ENCODE measurements around the gene APRT.

The APRT gene
- 72.9 to 250 (median 147) reads per million in 3 experiments for total RNA-seq

GRCh38 chr16:88811769-88812512 is at the start of gene APRT:
TSS of gene APRT (minus strand) at chr16:88811928. CDS start at chr16:88811899, 29 bp downstream.
- peak; percentile 96 for DNase-seq

- no peak for DNase-seq
Observed at GRCh38 chr16:88861359-88861758, 49.6 kb upstream of the APRT start.

GRCh38 chr16:88859381-88860091 is 47.8 kb upstream of the APRT start:
- DNase-seq: no peak

GRCh38 chr16:88857728-88858339 is 46.1 kb upstream of the APRT start:
- peak; percentile 59 for DNase-seq

DNA sequence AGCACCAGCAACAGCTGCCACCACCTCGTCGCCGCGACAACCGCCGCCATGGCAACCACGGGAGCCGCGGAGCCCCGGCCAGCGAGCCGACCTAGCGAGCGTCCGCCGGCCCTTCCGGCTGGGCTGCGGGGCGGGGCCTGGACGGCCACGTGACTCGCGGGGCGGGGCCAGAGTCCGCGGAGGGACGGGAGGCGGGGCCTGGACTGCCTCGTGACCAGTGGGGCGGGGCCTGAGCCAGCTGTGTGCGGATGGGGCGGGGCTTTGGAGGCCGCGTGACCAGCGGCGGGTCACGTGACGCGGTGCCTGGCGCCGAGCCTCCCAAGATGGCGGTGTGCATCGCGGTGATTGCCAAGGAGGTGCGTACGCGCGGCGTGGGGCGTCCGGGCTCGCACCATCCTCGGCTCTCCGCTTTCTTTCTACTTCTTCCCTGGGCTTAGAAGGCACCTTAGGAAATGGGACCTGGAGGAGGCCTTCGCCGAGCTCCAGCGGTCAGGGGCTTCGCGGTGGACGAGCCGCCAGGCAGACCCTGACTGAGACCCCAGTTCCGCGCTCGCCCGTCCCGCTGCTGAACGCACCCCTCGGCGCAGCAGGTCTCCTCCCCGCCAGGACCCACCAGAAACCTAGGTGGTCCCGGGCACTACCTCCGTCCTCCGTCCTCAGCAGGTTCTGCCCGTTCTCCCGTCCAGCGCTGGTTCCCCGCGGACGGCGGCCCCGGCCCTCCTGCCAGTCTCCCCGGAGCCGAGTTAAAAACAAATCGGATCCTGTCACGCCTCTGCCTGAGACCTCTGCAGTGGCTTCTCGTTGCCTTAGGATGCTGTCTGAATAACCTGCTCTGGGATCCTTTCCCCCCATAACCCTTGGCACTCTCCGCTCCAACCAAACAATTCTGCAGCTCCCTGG is 45.4 kb upstream of the APRT start, which contains the start of the genes GALNS and TRAPPC2L:
GALNS (minus strand) TSS at position 120 of the 900 bp plus-strand sequence; CDS start at position 50, 70 bp downstream.
TRAPPC2L (plus strand) TSS at position 300 of the 900 bp plus-strand sequence; CDS start at position 324, 24 bp downstream.
- peak; percentile 97 for DNase-seq

- DNase-seq: no peak
Observed at GRCh38 chr16:88856122-88856827, 44.5 kb upstream of the APRT start.

DNA sequence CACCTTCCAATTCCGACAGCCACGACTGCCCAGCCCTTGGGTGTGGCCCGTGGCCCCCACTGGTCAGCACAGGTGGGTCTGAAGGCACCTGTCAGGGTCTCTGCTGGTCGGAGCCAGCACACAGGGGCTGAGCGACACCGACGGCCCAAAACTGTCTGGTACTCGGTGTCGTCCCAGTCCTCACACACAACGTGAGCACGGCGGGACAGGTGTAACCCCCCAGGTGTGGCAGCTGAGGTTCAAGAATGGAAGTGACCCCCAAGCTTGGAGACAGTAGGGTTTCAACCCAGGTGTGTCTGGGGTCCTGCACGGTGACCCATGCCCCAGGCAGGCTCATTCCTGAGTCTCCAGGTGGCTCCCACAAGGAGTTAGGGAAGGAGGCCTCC is 44.0 kb upstream of the APRT start:
- no peak for DNase-seq

DNA sequence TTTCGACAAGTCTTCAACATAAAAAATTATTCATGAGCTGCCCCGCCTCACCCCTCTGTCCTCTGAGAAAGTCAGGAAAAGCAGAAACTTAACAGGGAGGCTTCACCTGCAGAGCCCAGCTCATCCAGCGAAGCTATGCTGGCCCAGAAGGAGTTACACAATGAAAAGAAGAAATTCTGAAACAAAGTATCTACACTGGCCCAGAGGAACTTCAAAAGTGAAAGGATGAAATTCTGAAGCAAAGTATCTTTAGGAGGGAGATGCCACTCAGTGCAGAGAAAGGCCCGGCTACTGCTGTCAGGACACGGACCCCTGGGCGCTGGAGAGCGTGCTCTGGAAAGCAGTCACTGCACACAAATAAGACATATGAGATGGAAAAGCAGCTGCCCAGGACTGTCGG is 43.4 kb upstream of the APRT start:
- DNase-seq: no peak

DNA sequence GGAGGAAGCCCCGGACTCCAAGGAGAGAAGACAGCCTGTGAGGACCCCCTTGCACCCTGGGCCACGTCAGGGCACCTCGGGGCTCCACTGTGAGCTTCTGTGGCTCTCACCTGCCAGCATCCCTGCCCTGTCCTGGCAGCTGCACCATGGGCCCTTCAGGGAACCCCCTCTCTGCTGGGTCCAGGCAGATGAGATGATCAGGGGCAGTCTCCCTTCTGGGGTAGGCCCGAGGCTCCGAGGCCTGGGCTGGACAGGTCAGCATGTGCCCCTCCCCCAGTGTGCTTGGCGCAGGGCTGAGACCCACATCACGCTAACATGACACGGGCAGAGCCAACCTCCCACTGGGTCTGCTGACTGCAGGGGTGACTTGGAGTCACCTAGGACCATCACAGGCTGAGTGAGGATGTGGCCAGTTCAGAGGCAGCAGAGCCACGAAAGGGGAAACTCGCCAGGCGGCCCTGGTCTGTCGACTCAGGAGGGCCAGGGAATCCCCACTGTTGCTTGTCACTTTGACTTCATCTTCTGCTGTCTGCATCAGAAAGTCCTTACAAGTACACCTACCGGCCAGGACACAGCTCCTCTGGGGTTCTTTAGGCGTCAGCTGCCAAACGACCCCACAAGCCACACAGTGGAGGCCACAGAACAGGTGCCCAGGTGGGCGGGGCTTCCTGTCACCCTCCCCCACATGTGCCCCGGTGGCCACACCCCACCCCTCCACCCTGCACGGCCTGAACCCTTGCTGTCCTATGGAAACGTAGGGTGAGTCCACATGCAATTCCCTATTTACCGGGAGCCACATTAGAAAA is 42.8 kb upstream of the APRT start:
- DNase-seq: no peak

DNA sequence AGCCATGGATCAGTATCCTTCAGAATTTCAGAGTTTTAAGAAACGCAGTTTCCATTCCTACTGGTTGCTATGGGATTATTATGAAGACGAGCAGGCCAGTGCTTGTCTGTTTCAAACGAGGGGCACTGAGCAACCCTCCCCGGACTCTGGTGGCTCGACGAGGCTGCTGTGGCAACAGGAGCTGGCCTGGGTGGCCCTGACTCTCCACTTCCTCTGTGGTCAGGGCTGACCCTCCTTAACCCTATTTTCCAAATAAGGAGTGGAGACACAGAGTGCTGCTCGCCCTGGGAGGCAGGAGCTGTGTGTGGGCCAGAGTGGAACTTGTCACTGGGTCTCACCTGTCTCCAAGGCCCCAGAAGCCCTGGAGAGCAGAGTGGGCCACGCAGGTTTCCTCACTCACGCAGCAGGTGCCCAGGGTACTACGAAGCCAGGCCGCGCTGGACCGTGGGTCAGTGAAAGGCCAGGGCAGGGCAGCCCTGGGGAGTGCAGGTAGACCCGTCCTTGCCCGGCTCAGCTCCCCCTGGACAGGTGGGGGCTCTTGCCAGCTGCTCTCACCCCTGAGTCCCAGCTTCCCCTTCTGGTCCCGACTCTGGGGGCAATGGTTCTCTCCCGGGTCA is 41.7 kb upstream of the APRT start:
- no peak for DNase-seq

- DNase-seq: no peak
Observed at GRCh38 chr16:88851616-88852015, 39.9 kb upstream of the APRT start.

DNA sequence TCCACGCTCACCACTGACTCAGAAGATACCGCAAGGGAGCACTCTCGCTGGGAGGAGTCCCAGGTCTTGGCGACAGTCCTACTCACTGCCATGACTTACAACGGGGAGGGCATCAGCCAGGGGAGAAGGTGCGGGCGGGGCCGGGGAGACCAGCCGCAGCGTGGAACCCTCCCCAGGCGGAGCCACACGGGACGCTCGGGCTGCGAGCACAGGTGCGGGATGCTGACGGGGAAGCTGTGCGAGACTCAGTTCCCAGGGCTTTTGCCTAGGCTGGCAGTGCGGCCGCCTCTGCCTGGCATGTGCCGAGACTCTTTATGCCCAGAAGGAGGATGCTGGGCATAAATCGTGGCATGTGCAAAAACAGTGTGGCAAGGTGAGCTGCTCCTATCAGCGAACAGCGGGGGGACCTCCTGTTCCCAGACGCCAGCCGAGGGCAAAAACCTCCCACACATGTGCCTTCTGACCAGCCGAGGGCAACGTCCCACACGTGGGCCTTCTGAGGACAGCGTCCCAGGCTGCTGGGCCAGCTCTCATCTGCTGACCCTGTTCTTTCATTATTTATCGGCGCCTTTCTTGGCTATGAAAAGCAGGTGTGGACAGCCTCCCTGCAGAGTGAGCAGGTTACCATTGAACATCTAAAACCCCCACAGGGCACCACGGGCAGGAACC is 38.9 kb upstream of the APRT start:
- no peak for DNase-seq

GRCh38 chr16:88848557-88848956 is 36.8 kb upstream of the APRT start:
- DNase-seq: no peak

DNA sequence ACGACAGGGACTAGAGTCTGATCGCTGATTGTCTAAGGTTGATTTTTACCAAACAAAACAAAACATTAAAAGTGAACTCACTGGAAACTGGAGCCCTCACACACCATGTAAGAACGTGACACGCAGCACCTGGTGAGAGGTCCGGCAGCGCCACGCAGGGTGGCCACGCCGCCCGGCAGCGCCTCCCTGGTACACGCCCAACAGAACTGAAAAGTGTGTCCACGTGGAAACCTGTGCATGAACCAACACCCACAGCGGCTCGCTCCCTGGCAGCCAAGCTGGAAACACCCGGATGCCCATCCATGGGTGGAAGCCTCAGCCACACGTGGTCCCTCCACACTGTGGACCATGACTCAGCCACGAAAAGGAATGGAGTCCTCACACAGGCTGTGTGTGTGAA is 35.9 kb upstream of the APRT start:
- no peak for DNase-seq

GRCh38 chr16:88846088-88846487 is 34.4 kb upstream of the APRT start:
- no peak for DNase-seq

GRCh38 chr16:88844419-88845036 is 32.8 kb upstream of the APRT start:
- DNase-seq: no peak

- DNase-seq: no peak
Observed at GRCh38 chr16:88843256-88843655, 31.5 kb upstream of the APRT start.

GRCh38 chr16:88842806-88843205 is 31.1 kb upstream of the APRT start:
- no peak for DNase-seq

DNA sequence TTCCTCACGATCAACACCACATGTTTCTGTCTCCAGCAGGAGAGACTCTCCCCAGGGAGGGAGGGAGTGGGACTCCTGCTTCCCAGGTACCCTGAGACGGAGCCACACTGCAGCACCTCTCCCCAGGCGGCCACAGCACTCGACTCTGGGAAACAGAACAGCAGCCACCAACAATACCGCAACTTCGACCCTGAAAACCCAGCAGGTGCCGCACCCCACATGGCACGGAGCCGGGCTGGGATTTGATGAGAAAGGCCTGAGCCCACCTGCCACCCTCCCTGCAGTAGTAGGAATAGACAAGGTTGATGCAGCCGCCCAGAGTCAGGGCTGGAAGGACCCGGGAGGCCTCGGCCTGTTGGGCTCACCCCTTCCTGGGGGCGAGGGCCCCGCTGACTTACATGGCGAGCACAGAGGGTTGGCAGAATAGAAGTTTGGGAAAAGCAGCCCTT is 30.6 kb upstream of the APRT start:
- DNase-seq: no peak
